Daoy (cell line): ENCODE measurements around the gene TMIE. TPM values are rescaled to one million over a fixed set of nuclear protein-coding genes. Genes with fewer than 3 reads are reported as not detected.

Experiments
- DNase-seq: peaks from one replicate; pipeline ENCODE4 v3.0.0-alpha.2; 2015; ENCODE audit warnings: low read depth
- total RNA-seq: library from RNA; depleted of rRNA; stranded (reverse); fragments of >200 nt; shearing (Covaris generic); gene quantifications from 2 replicates; pipeline ENCODE4 v1.2.3, GENCODE V29; 2014

TMIE gene
- total RNA-seq, 1 experiment from 2014 or later, result not detected

DNA sequence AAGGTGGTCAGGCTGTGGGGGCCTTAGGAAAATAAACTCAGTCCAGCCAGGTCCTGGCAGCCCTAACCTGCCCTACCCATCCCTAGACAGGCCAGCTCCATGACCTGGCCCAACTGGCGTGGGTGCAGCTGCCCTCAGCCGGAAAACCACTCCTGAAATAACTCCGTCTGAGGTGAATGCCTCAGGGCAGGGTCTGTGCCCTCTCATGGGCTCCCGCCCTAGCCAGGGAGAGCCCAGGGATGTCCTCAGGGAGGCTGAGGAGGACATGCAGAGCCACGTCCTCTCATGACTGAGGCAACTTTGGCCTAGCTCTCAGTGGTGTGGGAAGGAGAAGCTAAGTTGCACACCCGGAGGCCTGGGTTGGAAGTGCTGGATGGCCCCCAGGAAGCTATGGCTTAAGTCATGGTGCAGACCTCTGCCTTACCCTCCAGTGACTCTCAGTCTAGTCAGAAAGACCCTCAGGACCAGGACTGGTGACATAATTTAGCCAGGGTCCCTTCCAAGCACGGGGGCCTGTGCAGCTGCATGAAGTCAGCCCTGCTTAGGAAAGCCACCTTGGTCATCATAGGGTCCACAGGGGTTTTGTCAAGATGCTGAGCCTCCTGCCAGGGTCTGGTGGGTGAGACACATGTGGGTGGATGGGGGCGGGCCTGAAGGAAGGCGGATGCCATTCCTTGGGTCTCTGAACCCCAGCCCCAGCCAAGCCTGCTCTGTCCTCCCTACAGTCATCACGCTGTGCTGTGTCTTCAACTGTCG lies 7.4 kb downstream of the TMIE start:
- DNase-seq, result no peak

- DNase-seq, result no peak
Observed at GRCh38 chr3:46709157-46709654, 8.0 kb downstream of the TMIE start.

DNA sequence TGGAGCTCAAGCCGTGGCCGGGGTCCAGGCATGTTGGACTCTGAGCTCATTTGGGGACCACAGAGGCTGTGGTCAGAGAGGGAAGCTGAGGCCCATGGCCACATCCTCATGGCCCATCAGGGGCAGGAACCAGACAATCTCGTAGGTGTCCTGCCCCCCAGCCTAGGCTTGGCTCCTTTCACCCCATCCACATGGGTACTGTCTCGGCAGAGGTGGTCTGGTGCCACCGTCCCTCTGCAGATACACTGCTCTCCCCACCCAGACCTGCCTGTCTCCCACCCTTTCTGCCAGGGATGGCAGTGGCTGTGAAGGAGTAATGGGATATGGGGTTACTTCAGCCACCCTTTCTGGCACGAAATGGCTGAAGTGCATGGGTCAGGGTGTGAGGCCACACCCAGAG lies 8.5 kb downstream of the TMIE start:
- no peak for DNase-seq

DNA sequence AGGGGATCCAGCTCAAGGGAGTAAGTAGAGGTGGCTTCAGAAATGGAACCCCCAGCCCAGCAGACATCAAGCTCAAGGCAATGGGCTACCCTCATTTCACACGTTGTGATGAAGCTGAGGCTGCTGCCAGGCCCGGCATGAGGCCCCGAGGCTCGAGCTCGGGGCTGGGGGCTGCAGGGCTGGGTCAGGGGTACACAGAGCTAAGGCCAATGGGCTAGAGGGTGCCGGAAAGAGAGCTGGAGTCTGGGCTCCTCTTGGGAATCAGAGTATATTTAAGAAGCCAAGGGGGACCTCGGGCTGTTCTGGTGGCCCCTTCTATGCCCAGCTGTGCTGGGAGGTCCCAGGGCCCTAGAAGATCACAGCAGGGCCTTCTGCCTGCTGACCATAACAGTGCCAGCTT lies 9.0 kb downstream of the TMIE start:
- no peak for DNase-seq

GRCh38 chr3:46710671-46711295 lies 9.6 kb downstream of the TMIE start:
- DNase-seq, result no peak

- no peak for DNase-seq
Observed at GRCh38 chr3:46711305-46711704, 10.1 kb downstream of the TMIE start.

DNA sequence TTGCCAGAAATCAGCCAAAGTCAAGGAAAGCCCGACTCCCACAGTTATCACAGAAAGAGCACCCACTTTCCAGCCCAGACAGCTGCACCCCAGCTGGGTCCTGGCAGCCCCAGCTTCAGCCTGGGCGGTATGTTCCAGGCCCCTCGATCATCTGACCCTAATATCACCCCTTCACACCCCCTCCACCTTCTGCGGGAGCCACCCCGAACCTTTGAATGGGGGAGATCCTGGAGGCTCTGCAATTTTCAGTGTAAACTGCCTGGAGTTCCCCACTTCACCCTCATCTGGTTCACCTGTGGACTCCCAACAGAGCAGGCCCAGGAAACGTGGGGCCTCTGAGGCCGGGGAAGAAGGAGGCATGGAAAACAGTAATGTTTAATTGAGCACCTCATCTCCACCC lies 10.6 kb downstream of the TMIE start:
- DNase-seq, result no peak

DNA sequence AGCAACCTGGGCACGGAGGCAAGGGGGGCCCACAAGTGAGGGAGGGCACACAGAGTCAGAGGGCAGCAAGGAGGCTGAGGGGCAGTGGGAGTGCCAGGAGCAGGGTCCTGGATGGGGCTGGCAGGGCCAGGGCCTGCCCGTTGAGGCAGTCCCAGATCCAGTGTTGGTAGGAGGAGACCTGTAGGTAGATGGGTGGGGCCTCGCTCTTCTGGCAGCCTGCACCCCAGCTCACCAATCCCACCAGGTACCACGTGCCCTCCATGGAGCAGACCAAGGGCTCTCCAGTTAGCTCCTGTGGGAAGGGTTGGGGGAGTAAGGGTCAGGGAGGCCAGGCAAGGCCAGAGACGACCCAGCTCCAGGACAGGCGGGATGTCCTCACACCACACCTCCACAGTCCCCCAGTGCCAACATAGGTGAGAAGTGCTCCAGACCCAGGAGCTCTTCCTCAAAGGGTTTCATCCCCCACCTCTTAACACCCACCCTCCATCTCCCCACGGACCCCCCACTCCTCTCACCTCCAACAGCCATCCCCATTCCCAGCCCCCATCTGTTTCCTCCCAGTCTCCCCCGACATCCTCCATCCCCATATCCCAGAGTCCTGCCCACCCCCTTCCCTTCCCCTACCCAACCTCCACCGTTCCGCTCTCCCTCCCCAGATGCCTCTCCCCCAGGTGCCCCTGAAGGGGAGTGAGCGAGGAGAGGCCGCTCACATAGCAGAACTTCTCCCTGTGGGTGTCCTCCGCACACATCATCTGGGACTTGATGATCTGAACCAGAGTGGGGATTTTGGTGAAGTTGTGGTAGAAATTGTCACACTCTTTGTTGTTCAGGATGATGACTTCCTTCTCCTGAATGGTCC lies 11.2 kb downstream of the TMIE start:
- no peak for DNase-seq

DNA sequence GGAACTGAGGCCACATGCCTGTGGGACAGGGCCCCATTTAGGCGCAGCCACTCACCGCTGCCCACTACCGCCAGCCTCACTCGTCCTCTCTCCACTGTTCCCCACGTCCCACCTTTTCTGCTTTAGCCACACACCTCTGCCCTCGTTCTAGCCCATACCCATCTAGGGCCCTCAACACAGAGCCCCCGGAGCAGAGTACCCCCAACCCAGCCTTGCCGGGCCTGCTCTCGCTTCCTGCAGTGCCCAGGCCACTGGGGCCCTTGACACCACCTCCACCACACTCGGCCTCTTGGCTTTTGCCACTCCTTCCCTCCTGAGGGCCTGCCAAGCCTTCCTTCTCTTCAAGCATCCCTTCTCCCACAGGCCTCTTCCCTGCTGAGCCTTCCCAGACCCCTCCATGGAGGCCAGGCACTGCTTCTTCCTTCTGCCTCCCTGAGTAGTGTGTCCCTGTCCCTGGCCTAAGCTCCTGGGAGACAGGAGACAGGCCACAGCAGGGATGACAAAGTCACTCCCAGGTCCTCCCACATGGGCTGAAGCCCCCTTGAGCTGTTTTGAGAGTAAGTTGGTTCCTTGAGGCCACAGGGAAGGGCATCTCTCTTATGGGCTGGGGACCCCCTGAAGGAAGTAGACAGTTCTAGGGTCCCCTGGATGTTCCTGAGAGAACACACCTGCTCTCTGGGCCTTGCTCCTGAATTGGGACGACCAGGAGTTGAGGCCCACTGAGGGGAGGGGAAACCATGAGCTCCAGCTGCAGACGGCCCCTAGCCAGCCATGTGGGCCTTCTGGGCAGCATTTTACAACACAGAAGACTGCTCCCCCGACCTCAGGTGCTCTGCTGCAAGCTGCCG lies 12.1 kb downstream of the TMIE start:
- no peak for DNase-seq

GRCh38 chr3:46713898-46714552 lies 12.8 kb downstream of the TMIE start:
- peak; percentile 61 for DNase-seq

- no peak for DNase-seq
Observed at GRCh38 chr3:46714728-46715506, 13.7 kb downstream of the TMIE start.

DNA sequence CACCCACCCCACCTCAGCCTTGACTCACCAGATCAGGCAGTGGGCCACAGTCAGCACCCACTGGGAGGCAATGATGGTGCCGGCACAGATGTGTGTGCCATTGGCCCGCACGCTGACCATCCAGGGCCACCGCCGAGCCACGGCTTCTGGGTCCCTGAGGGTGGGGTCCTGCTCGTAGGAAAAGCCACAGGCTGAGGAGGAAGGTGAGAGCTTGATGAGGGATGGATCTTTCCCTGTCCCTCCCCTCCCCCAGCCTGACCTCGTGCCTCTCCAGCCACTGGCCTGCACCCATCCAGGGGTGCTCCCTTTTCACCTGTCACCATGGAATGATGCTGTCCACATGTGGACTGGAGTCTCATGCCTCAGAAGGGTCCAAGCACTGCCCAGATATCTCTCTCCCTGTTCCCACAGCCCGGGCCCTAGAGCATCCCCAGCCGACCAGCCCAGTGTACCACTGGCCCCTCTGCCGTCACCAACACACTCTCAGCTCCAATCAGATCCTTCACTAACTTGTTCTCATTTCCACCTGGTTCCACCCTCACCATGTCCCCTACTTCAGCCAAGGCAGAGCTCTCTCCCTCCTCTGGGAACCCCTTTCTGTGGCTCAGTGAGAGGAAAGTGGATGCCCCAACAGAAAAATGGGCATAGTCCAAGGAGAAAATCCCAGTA lies 14.4 kb downstream of the TMIE start:
- DNase-seq, result no peak

GRCh38 chr3:46716461-46717441 lies 15.6 kb downstream of the TMIE start:
- no peak for DNase-seq

GRCh38 chr3:46717447-46718231 lies 16.4 kb downstream of the TMIE start, which contains the start of gene PRSS50:
PRSS50 (minus strand) TSS chr3:46717869; CDS start chr3:46717824, 45 bp downstream.
- DNase-seq, result no peak

DNA sequence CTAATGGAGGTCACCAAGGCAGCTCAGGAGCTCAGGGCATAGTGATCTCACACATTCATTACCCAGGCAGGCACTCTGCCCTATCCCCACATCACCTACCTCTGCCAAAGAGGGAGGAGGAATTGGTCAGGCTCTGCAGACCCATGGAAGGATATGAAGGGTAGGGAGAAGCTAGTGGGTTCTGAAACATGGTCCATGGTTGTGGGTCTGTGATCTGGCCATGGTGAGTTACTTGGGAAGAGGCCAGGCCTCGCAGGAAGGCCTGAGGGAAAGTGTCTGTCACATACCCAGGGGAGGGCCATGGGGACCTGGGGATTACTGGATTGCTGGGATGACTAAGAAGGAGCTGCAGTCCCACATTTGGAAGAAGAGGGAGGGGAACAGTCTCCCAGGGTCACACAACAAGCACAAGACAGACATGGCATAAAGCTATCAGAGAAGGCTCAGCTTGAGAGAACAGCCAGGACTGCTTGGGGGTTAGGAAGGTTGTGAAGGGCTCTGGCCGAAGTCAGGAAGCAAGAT lies 17.9 kb downstream of the TMIE start:
- DNase-seq, result no peak

DNA sequence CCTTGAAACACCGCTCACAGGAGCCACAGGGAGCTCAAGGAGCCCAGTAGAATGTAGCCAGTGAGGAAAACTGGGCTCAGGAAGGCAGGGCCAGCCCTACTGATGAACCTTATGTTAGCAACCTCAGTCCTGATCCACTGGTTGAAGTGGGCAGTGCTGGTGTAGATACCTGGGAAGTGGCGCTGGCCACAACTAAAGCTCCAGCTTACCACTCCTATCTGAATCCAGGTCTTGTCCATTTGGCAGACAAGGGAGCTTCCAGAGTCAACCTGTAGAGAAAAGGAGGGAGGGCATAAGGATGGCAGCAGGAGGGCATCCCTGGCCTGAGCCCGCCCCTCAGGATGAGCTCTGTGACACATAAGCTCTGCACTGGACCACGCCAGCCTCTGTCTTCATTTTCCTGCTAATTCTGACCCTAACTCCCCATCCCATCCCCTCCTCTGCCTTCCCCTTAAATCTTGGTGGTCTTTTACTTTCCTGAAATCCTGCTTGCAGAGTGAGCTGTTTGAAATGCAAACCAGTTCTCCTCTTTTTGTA lies 18.6 kb downstream of the TMIE start:
- no peak for DNase-seq

DNA sequence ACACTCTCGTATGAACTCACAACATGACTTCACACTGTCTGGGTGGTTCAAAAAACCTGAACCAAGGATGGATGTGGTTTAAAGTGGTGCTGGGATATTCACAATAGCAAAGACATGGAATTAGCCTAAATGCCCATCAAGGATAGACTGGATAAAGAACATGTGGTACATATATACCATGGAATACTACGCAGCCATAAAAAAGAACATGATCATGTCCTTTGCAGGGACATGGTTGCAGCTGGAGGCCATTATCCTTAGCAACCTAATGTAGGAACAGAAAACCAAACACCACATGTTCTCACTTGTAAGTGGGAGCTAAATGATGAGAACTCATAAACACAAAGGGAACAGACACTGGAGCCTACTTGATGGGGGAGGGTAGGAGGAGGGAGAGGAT lies 19.8 kb downstream of the TMIE start:
- no peak for DNase-seq
